ENCODE data around the gene PRXL2A. TPM values are rescaled to one million over a fixed set of nuclear protein-coding genes. Genes with fewer than 3 reads are reported as not detected.

The PRXL2A gene
- total and polyA plus RNA-seq, 4 donors: 69.7 to 161 (median 137) TPM

GRCh38 chr10:80437227-80437626 lies 28.9 kb downstream of the PRXL2A start:
- no peak overlapping the region for H3K27ac ChIP-seq (ENCODE audit: low read depth, low read length)
- H3K36me3 ChIP-seq (ENCODE audit: control insufficient read depth, insufficient read depth, low read length): peaks cover 5% of the 10 kb centered on the region
- H3K9me3 ChIP-seq (ENCODE audit: control insufficient read depth, insufficient read depth, low read length): no peaks in the 10 kb centered on the region
- no CpG with 5 or more reads among the region's 2 CpGs for WGBS (ENCODE audit: insufficient coverage)
- H3K4me3 ChIP-seq (ENCODE audit: low read depth, low read length): no peak overlapping the region
- no peaks in the 10 kb centered on the region for H3K27me3 ChIP-seq (ENCODE audit: control insufficient read depth, insufficient read depth, low read length)
- H3K4me1 ChIP-seq (ENCODE audit: control insufficient read depth, insufficient read depth, low read length): no peaks in the 10 kb centered on the region
- no peak for DNase-seq (ENCODE audit: low read depth in 4 of 6, low spot score in 6 of 6)

- no peak overlapping the region for H3K27ac ChIP-seq (ENCODE audit: low read depth, low read length)
- WGBS (ENCODE audit: insufficient coverage): 100% methylated on average over 3 of the region's 8 CpGs
- DNase-seq (ENCODE audit: low read depth in 4 of 6, low spot score in 6 of 6): no peak
Observed at GRCh38 chr10:80441831-80442230, 33.5 kb downstream of the PRXL2A start.

GRCh38 chr10:80442879-80443278 lies 34.5 kb downstream of the PRXL2A start:
- Histone ChIP-seq H3K4me3 (ENCODE audit: low read depth, low read length) (no peak overlapping the region), H3K4me1 (ENCODE audit: control insufficient read depth, insufficient read depth, low read length) (peaks cover 22% of the 10 kb centered on the region), H3K36me3 (ENCODE audit: control insufficient read depth, insufficient read depth, low read length) (no peaks in the 10 kb centered on the region), H3K9me3 (ENCODE audit: control insufficient read depth, insufficient read depth, low read length) (no peaks in the 10 kb centered on the region), H3K27ac (ENCODE audit: low read depth, low read length) (no peak overlapping the region), H3K27me3 (ENCODE audit: control insufficient read depth, insufficient read depth, low read length) (peaks cover 2% of the 10 kb centered on the region)
- DNase-seq (ENCODE audit: low read depth in 4 of 6, low spot score in 6 of 6): no peak
- WGBS (ENCODE audit: insufficient coverage): 80% methylated on average over 1 of the region's 3 CpGs

More at GRCh38 chr10:80441831-80442230, 33.5 kb downstream of the PRXL2A start:
- peaks cover 22% of the 10 kb centered on the region for H3K4me1 ChIP-seq (ENCODE audit: control insufficient read depth, insufficient read depth, low read length)
- H3K4me3 ChIP-seq (ENCODE audit: low read depth, low read length): no peak overlapping the region
- H3K27me3 ChIP-seq (ENCODE audit: control insufficient read depth, insufficient read depth, low read length): peaks cover 2% of the 10 kb centered on the region
- no peaks in the 10 kb centered on the region for H3K36me3 ChIP-seq (ENCODE audit: control insufficient read depth, insufficient read depth, low read length)
- no peaks in the 10 kb centered on the region for H3K9me3 ChIP-seq (ENCODE audit: control insufficient read depth, insufficient read depth, low read length)

- H3K27me3 ChIP-seq (ENCODE audit: control insufficient read depth, insufficient read depth, low read length): peaks cover 2% of the 10 kb centered on the region
- no peak overlapping the region for H3K27ac ChIP-seq (ENCODE audit: low read depth, low read length)
- 67% methylated on average over 6 of the region's 6 CpGs for WGBS (ENCODE audit: insufficient coverage)
- no peaks in the 10 kb centered on the region for H3K9me3 ChIP-seq (ENCODE audit: control insufficient read depth, insufficient read depth, low read length)
- H3K36me3 ChIP-seq (ENCODE audit: control insufficient read depth, insufficient read depth, low read length): no peaks in the 10 kb centered on the region
- DNase-seq (ENCODE audit: low read depth in 4 of 6, low spot score in 6 of 6): no peak
- peaks cover 22% of the 10 kb centered on the region for H3K4me1 ChIP-seq (ENCODE audit: control insufficient read depth, insufficient read depth, low read length)
- no peak overlapping the region for H3K4me3 ChIP-seq (ENCODE audit: low read depth, low read length)
Observed at GRCh38 chr10:80443531-80443974, 35.2 kb downstream of the PRXL2A start.

GRCh38 chr10:80444124-80444523 lies 35.8 kb downstream of the PRXL2A start:
- no peaks in the 10 kb centered on the region for H3K9me3 ChIP-seq (ENCODE audit: control insufficient read depth, insufficient read depth, low read length)
- no peaks in the 10 kb centered on the region for H3K36me3 ChIP-seq (ENCODE audit: control insufficient read depth, insufficient read depth, low read length)
- DNase-seq (ENCODE audit: low read depth in 4 of 6, low spot score in 6 of 6): no peak
- H3K27ac ChIP-seq (ENCODE audit: low read depth, low read length): no peak overlapping the region
- peaks cover 22% of the 10 kb centered on the region for H3K4me1 ChIP-seq (ENCODE audit: control insufficient read depth, insufficient read depth, low read length)
- no peak overlapping the region for H3K4me3 ChIP-seq (ENCODE audit: low read depth, low read length)
- 65% methylated on average over 2 of the region's 2 CpGs for WGBS (ENCODE audit: insufficient coverage)
- peaks cover 2% of the 10 kb centered on the region for H3K27me3 ChIP-seq (ENCODE audit: control insufficient read depth, insufficient read depth, low read length)

GRCh38 chr10:80444646-80445319 lies 36.4 kb downstream of the PRXL2A start:
- peak in 3 of 6 donors; percentile 63 to 84 (median 82) for DNase-seq (ENCODE audit: low read depth in 4 of 6, low spot score in 6 of 6)
- Histone ChIP-seq H3K4me3 (ENCODE audit: low read depth, low read length) (no peak overlapping the region), H3K4me1 (ENCODE audit: control insufficient read depth, insufficient read depth, low read length) (peaks cover 22% of the 10 kb centered on the region), H3K36me3 (ENCODE audit: control insufficient read depth, insufficient read depth, low read length) (no peaks in the 10 kb centered on the region), H3K9me3 (ENCODE audit: control insufficient read depth, insufficient read depth, low read length) (no peaks in the 10 kb centered on the region), H3K27me3 (ENCODE audit: control insufficient read depth, insufficient read depth, low read length) (peaks cover 2% of the 10 kb centered on the region), H3K27ac (ENCODE audit: low read depth, low read length) (no peak overlapping the region)
- WGBS (ENCODE audit: insufficient coverage): 6% methylated on average over 7 of the region's 11 CpGs

- WGBS (ENCODE audit: insufficient coverage): 90% methylated on average over 2 of the region's 7 CpGs
- H3K27ac ChIP-seq (ENCODE audit: low read depth, low read length): no peak overlapping the region
- peaks cover 2% of the 10 kb centered on the region for H3K27me3 ChIP-seq (ENCODE audit: control insufficient read depth, insufficient read depth, low read length)
Observed at GRCh38 chr10:80447436-80448190, 39.3 kb downstream of the PRXL2A start.

GRCh38 chr10:80448209-80448942 lies 40.0 kb downstream of the PRXL2A start:
- Histone ChIP-seq H3K4me3 (ENCODE audit: low read depth, low read length) (no peak overlapping the region), H3K27ac (ENCODE audit: low read depth, low read length) (no peak overlapping the region), H3K9me3 (ENCODE audit: control insufficient read depth, insufficient read depth, low read length) (no peaks in the 10 kb centered on the region), H3K36me3 (ENCODE audit: control insufficient read depth, insufficient read depth, low read length) (no peaks in the 10 kb centered on the region), H3K4me1 (ENCODE audit: control insufficient read depth, insufficient read depth, low read length) (peaks cover 24% of the 10 kb centered on the region), H3K27me3 (ENCODE audit: control insufficient read depth, insufficient read depth, low read length) (peaks cover 2% of the 10 kb centered on the region)
- no peak for DNase-seq (ENCODE audit: low read depth in 4 of 6, low spot score in 6 of 6)
- 76% methylated on average over 3 of the region's 4 CpGs for WGBS (ENCODE audit: insufficient coverage)

More at GRCh38 chr10:80447436-80448190, 39.3 kb downstream of the PRXL2A start:
- no peak overlapping the region for H3K4me3 ChIP-seq (ENCODE audit: low read depth, low read length)
- DNase-seq (ENCODE audit: low read depth in 4 of 6, low spot score in 6 of 6): no peak
- no peaks in the 10 kb centered on the region for H3K36me3 ChIP-seq (ENCODE audit: control insufficient read depth, insufficient read depth, low read length)
- no peaks in the 10 kb centered on the region for H3K9me3 ChIP-seq (ENCODE audit: control insufficient read depth, insufficient read depth, low read length)
- H3K4me1 ChIP-seq (ENCODE audit: control insufficient read depth, insufficient read depth, low read length): peaks cover 22% of the 10 kb centered on the region

GRCh38 chr10:80449520-80449919 lies 41.2 kb downstream of the PRXL2A start:
- Histone ChIP-seq H3K4me1 (ENCODE audit: control insufficient read depth, insufficient read depth, low read length) (peaks cover 17% of the 10 kb centered on the region), H3K27me3 (ENCODE audit: control insufficient read depth, insufficient read depth, low read length) (peaks cover 2% of the 10 kb centered on the region), H3K9me3 (ENCODE audit: control insufficient read depth, insufficient read depth, low read length) (no peaks in the 10 kb centered on the region), H3K36me3 (ENCODE audit: control insufficient read depth, insufficient read depth, low read length) (no peaks in the 10 kb centered on the region), H3K27ac (ENCODE audit: low read depth, low read length) (no peak overlapping the region), H3K4me3 (ENCODE audit: low read depth, low read length) (no peak overlapping the region)
- no peak for DNase-seq (ENCODE audit: low read depth in 4 of 6, low spot score in 6 of 6)
- WGBS (ENCODE audit: insufficient coverage): 75% methylated on average over 1 of the region's 2 CpGs

Measured in spinal cord (tissue), 10 donors.